HG02763 (cell line): ENCODE measurements around the gene KLHL21.
"Not testable (repeated sequence)": the region's sequence is repeated elsewhere in the genome, so short reads cannot be mapped to it uniquely, and the experiment has no call there.

Experiments
- ATAC-seq: cut with Tn5 transposase; IDR thresholded peaks from one replicate; pipeline ENCODE4 v1.9.1; 2021; ENCODE audit warnings: mild to moderate bottlenecking, moderate library complexity; ENCODE audit not compliant: unreplicated experiment

Gene KLHL21

DNA sequence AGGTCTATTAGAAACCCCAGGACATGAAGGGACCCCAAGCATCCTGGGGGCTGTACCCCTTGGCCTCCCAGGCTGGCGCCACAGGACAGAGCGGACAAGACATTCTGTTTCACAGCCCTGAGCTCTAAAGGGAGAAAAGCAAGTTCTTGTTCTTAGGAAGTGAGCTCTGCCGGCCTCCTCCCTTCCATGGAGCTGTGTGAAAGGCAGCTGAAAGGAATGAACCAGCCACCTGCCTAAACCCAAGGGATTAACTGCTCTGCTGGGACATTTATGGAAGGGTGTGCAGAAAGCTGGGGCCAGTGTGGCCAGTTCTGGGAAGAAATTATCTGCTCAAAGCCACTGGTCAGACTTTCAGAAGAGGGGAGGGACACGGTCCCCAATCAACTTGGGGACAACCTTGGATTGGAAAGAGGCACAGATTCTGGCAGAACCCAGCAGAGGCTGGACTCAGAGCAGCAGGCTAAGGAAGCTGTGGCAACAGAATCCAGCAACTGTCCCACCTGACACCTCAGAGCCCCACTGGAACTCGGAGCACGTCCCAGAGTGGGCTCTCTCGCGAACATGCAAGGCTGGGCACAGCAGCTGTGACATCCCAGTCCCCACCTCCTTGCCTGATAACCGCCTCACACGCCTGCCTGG, 2.1 kb downstream of the KLHL21 start:
- ATAC-seq, result no peak

DNA sequence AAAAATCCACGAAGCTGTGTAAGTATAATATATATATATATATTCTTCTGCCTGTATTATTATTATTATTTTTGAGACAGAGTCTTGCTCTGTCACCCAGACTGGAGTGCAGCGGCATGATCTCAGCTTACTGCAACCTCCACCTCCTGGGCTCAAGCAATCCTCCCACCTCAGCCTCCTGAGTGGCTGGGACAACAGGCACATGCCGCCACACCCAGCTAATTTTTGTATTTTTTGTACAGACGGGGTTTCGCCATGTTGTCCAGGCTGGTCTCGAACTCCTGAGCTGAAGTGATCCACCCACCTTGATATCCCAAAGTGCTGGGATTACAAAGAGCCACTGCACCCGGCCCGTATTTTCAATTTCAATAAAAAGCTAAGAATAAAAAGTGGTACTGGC, 2.7 kb downstream of the KLHL21 start:
- not testable (repeated sequence) for ATAC-seq

DNA sequence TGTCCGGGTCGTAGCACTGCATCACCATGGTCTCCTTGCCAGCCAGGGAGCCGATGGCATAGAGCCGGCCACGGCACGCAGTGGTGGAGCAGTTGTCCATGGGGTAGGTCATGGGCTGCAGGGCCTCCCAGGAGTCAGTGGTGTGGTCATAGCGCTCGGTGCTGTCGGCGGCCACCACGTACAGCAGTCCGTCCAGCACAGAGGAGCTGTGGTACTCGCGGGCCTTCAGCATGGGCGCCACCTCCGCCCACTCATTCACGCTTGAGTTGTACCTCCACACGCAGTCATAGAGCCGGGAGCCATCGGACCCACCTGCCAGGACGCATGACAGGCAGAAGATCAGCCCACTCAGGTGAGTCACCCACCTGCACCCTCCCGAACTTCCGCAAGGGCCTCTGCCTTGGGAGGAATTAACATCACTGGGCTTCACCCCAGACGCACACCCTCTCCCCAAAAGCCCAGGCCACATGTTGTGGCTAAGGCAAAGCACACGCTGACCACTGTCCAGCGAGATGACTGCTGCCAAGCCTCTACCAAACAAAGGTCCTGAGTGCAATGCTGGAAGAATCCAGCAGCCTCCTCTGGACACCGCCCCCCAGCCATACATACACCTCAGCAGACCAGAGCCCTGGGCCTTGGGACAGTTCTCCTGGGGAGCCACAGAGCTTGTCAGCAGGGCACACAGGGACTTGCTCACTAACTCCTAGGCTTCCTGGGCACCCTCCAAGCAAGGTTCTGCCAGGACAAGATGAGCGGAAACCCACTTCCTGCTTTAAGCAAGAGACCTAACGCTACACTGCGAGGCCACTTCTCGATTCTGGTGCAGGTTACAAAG, 3.3 kb downstream of the KLHL21 start:
- no peak for ATAC-seq

DNA sequence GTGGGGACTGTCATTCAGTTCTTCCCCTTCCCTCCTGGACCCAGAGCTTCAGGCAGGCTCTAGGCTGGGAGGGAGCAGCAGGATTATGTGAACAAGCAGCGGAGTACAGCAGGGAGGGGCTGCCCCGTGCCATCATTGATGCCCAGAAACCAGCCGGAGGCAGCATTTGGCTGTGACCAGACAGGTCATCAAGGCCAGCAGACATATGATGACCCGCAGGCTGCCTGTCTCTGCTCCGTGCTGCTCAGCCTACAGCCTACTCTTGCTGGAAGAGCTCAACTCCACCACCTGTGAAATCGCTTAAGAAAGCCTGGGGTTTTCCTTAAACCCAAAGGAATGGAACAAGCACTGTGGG, 4.9 kb downstream of the KLHL21 start:
- ATAC-seq, result no peak

DNA sequence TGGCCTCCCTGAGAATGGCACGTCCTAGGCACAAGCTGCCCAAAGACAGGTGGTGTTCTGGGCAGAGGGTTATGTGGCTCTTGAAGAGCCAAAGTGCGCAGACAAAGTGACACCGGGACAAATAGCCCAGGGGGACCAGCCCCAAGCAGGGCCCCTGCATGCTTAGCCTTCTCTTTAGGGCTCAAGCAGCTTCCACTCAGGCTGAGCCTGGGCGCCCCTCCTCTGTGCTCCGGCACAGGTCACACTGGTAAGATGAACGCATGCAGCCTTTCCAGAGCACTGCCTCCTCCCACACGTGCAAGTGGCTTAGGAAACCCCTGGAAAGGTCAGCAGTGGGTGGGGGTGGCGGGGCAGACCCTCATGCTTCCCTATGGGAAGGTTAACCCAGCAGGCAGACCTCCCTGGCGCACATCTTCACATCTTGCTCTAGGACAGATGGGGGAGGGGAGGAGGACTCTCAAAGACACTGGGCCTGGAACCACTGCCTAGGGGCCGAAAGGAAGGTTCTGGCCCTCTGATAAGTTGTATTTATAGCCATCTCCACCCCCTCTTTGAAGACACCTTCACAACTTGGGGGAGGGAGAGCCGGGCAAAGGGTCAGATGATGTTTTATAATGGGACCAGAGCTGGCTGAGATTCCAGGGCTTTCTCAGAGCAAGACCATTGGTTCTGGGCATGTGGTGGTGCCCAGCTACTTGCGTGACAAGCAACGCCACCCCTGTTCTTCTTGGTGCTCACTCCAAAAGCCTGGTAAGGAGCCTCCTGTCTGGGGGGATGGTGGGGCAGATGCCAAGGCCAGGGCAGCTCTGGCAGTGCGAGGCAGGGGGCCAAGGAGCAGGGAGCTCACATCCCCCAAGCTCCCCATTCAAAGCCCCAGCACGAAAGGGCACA, 5.5 kb downstream of the KLHL21 start:
- no peak for ATAC-seq

DNA sequence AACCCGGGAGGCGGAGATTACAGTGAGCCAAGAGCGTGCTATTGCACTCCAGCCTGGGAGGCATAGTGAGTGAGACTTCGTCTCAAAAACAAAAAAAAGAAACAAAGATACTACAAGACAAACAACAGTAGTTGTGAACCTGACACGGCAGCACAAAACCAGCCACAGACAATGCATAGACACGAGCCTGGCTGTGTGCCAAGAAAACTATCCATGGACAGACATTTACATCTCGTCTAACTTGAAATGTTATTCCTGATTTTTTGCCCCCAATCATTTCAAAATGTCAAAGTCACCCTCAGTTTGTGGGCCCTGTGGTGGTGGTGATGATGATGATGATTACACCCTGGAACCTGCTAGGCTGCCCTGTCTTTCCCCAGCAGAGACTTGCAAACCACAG, 6.3 kb downstream of the KLHL21 start:
- no peak for ATAC-seq

GRCh38 chr1:6594977-6595740, 7.5 kb downstream of the KLHL21 start:
- no peak for ATAC-seq

DNA sequence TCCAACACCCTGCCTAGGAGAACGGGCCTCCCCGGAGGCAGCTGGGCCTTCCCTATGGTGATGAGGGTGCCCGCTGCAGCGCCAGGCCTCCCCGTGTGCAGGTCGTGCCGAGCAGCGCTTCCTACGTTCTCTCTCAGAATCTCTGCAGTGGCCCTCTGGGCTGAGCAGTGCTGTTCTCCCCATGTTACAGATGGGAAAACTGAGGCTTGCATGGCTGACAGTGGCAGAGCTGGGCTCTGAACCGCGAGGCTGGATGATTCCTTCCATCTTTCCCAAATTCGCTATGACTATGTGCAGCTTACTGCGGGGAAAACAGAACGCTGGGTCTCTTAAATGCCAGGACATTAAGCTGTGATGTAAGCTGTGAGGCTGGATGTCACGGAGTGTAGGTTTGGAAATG, 8.9 kb downstream of the KLHL21 start:
- ATAC-seq, result no peak

GRCh38 chr1:6592865-6593593, 9.6 kb downstream of the KLHL21 start:
- no peak for ATAC-seq

- ATAC-seq, result no peak
Measured at GRCh38 chr1:6592441-6592840, 10.2 kb downstream of the KLHL21 start.

GRCh38 chr1:6591644-6592043, 11.0 kb downstream of the KLHL21 start:
- no peak for ATAC-seq

GRCh38 chr1:6591222-6591621, 11.4 kb downstream of the KLHL21 start:
- no peak for ATAC-seq

- no peak for ATAC-seq
Measured at GRCh38 chr1:6590046-6590445, 12.6 kb downstream of the KLHL21 start.

- ATAC-seq, result no peak
Measured at GRCh38 chr1:6588893-6589520, 13.7 kb downstream of the KLHL21 start.

DNA sequence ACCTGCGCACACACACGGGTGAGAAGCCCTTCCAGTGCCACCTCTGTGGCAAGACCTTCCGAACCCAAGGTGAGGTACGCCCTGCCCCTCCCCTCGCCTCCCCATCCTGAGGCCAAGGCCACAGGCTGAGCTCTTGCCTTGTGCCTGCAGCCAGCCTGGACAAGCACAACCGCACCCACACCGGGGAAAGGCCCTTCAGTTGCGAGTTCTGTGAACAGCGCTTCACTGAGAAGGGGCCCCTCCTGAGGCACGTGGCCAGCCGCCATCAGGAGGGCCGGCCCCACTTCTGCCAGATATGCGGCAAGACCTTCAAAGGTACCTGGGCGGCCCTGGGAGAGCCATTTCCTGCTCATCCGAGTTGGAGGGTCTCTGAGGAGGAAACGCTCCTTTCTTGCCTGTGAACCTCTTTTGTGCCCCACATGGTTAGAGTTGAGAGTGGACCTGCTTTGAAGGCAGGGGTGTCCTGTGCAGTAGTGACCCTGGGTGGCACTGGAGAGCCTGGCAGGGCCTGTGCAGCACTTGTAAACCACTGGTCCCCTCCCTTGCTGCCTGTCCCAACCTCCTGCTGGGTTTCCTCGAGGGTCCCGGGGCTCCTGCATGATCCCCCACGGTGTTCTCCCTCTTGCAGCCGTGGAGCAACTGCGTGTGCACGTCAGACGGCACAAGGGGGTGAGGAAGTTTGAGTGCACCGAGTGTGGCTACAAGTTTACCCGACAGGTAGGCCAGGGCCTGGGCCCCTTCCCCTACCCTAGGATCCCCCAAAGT, 14.4 kb downstream of the KLHL21 start:
- ATAC-seq, result no peak

DNA sequence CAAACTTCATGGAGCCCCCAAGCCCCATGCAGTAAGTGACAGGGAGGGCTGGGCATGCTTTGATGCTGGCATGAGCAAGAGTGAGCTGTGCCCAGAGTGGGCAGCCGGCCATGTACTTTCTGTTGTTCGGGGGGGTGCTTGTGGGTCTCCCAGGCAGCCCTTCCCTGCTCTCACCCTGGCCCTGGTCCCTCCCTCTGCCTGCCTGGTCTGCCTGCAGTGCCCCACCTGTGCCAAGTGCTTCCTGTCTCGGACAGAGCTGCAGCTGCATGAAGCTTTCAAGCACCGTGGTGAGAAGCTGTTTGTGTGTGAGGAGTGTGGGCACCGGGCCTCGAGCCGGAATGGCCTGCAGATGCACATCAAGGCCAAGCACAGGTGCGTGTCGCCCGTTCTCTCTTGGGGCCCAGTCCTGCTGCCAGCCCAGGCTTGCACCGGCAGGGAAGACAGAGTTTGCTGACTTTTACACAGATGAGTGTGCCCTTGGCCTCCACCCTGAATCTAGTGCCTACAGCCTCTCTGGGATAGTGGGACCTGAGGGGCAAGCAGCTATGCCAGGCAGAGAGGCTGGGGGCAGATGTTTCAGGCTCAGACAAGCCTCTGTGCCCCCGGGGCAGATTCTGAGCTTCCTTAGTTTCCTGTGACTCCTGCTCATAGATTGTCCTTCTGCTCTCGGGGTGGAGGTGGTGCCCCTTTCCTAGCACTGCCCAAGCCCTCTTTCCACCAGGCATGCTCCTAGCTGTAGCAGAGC, 15.2 kb downstream of the KLHL21 start:
- no peak for ATAC-seq

- ATAC-seq, result no peak
Measured at GRCh38 chr1:6586404-6586816, 16.3 kb downstream of the KLHL21 start.

GRCh38 chr1:6585841-6586240, 16.8 kb downstream of the KLHL21 start:
- no peak for ATAC-seq
